Measurements from ENCODE around the gene SLC26A9. TPM values are rescaled to one million over a fixed set of nuclear protein-coding genes. Genes with fewer than 3 reads are reported as not detected.

SLC26A9 gene
- total and polyA plus RNA-seq, 2 donors (not counting 1 experiment from before 2014, with no cell fraction given): not detected

DNA sequence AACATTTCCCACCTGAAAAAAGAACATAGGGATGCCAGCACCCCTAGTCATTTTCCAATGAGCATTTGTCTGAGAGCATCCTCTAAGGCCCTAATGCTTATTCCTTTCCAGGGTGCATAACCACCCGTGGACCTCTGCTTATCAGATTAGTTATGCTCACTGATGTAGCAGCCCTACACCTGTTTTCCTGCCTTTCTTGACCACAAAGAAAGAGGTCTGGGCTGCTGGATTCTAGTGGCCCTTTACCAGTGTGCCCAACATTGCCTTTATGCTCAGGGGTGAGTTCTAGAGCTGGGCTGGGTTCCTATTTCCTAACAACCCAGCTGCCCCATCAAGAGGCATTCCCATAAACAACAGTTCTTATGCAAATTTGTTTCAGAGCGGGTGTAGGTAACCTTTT lies 73.0 kb downstream of the SLC26A9 start:
- ATAC-seq (ENCODE audit: low read depth) (no peak), DNase-seq (no peak)
- Histone ChIP-seq H3K9me3 (ENCODE audit: control extremely low read depth in 1 of 3, control insufficient read depth in 2 of 3, insufficient read depth in 1 of 3, low read length in 2 of 3) (peaks cover 0 to 3% (median 0%) of the 10 kb centered on the region in 3 donors), H3K27me3 (replicated peaks in 1 of 4; ENCODE audit: control extremely low read depth in 1 of 4, control insufficient read depth in 3 of 4, insufficient read depth in 4 of 4, low read length in 3 of 4) (no peaks in the 10 kb centered on the region), H3K9ac (ENCODE audit: low read length) (no peak overlapping the region), H3K79me2 (ENCODE audit: control insufficient read depth, insufficient read depth, low read length) (no peaks in the 10 kb centered on the region), H3K4me1 (ENCODE audit: control insufficient read depth in 2 of 2, insufficient read depth in 2 of 2, low read length in 2 of 2) (no peaks in the 10 kb centered on the region), H4K20me1 (ENCODE audit: control insufficient read depth, insufficient read depth, low read length, poor library complexity, severe bottlenecking) (no peaks in the 10 kb centered on the region), H3K36me3 (replicated peaks in 1 of 2; ENCODE audit: control extremely low read depth in 1 of 2, control insufficient read depth in 1 of 2, extremely low read depth in 1 of 2, insufficient read depth in 2 of 2, low read length in 1 of 2) (no peaks in the 10 kb centered on the region), H3K27ac (ENCODE audit: low read length in 2 of 2) (no peak overlapping the region), H3K4me2 (replicated peaks; ENCODE audit: low read depth, low read length, poor library complexity, severe bottlenecking) (no peak overlapping the region), H2AFZ (ENCODE audit: insufficient read depth, low read depth, low read length, poor library complexity, severe bottlenecking) (no peak overlapping the region), H3K4me3 (ENCODE audit: control extremely low read depth in 1 of 5, extremely low read depth in 1 of 5, insufficient read depth in 1 of 5, low read depth in 2 of 5, low read length in 4 of 5) (no peak overlapping the region)
- intact Hi-C loops (cut with micrococcal nuclease): no loop called here
- no peaks in the 10 kb centered on the region for H3K27me3 Mint-ChIP-seq
- H3K27ac Mint-ChIP-seq: no peak overlapping the region
- H3K4me3 Mint-ChIP-seq: no peak overlapping the region
- H3K4me1 Mint-ChIP-seq: no peaks in the 10 kb centered on the region
- POLR2A ChIA-PET: no interaction called here
- WGBS (ENCODE audit: insufficient coverage): 81% methylated on average over 1 of the region's 2 CpGs
- CTCF ChIA-PET: no interaction called here
- H3K9me3 Mint-ChIP-seq (ENCODE audit: insufficient read depth): no peaks in the 10 kb centered on the region
- TF ChIP-seq EZH2 (IDR thresholded peaks at IDR 0.05; ENCODE audit: borderline replicate concordance, insufficient read depth, low read depth, low read length, poor library complexity, severe bottlenecking): no peak
- TF ChIP-seq, protein P1, sequence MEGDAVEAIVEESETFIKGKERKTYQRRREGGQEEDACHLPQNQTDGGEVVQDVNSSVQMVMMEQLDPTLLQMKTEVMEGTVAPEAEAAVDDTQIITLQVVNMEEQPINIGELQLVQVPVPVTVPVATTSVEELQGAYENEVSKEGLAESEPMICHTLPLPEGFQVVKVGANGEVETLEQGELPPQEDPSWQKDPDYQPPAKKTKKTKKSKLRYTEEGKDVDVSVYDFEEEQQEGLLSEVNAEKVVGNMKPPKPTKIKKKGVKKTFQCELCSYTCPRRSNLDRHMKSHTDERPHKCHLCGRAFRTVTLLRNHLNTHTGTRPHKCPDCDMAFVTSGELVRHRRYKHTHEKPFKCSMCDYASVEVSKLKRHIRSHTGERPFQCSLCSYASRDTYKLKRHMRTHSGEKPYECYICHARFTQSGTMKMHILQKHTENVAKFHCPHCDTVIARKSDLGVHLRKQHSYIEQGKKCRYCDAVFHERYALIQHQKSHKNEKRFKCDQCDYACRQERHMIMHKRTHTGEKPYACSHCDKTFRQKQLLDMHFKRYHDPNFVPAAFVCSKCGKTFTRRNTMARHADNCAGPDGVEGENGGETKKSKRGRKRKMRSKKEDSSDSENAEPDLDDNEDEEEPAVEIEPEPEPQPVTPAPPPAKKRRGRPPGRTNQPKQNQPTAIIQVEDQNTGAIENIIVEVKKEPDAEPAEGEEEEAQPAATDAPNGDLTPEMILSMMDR (IDR thresholded peaks at IDR 0.05): no peak

Other genes starting within 250 kb of the SLC26A9 start
- 87.6 and 90.1 TPM in 2 replicates for gene NUCKS1, start 193.3 kb downstream of the SLC26A9 start, total RNA-seq
- gene NUCKS1, start 193.3 kb downstream of the SLC26A9 start, polyA plus RNA-seq: 6.5 and 11.6 TPM in 2 replicates
- gene RAB29, start 168.0 kb downstream of the SLC26A9 start, total RNA-seq: 59.7 and 61.4 TPM in 2 replicates
- 51.7 and 62.3 TPM in 2 replicates for gene RAB29, start 168.0 kb downstream of the SLC26A9 start, polyA plus RNA-seq
- 24.2 and 24.7 TPM in 2 replicates for gene SLC41A1, start 130.3 kb downstream of the SLC26A9 start, total RNA-seq
- gene SLC41A1, start 130.3 kb downstream of the SLC26A9 start, polyA plus RNA-seq: 15.8 and 20.5 TPM in 2 replicates
- 2.3 and 3.3 TPM in 2 replicates for gene PM20D1, start 93.3 kb downstream of the SLC26A9 start, total RNA-seq
- 2.0 and 2.1 TPM in 2 replicates for gene PM20D1, start 93.3 kb downstream of the SLC26A9 start, polyA plus RNA-seq
- gene RAB7B, start 59.9 kb upstream of the SLC26A9 start, total RNA-seq: not detected in 2 replicates
- not detected in 2 replicates for gene RAB7B, start 59.9 kb upstream of the SLC26A9 start, polyA plus RNA-seq
- gene CTSE, start 80.4 kb upstream of the SLC26A9 start, total RNA-seq: not detected in 2 replicates
- not detected in 2 replicates for gene CTSE, start 80.4 kb upstream of the SLC26A9 start, polyA plus RNA-seq
- 12.8 and 14.1 TPM in 2 replicates for gene RHEX, start 109.7 kb upstream of the SLC26A9 start, total RNA-seq
- 0.45 and 1.8 TPM in 2 replicates for gene RHEX, start 109.7 kb upstream of the SLC26A9 start, polyA plus RNA-seq
- 0.59 TPM in 1 of 2 replicates, not detected in the other for gene AVPR1B, start 173.9 kb upstream of the SLC26A9 start, total RNA-seq
- not detected in 2 replicates for gene AVPR1B, start 173.9 kb upstream of the SLC26A9 start, polyA plus RNA-seq